Activated effector memory CD4-positive, alpha-beta T cell treated with Interleukin-2 at 50 U/mL for 16 hours (primary cell): ENCODE data around the gene GALNT1.
"Not testable (repeated sequence)": the region's sequence is repeated elsewhere in the genome, so short reads cannot be mapped to it uniquely, and the experiment has no call there.

ENCODE experiments used
- DNase-seq: peaks from one replicate; pipeline ENCODE4 v3.0.0-alpha.2; 2020

Gene GALNT1

DNA sequence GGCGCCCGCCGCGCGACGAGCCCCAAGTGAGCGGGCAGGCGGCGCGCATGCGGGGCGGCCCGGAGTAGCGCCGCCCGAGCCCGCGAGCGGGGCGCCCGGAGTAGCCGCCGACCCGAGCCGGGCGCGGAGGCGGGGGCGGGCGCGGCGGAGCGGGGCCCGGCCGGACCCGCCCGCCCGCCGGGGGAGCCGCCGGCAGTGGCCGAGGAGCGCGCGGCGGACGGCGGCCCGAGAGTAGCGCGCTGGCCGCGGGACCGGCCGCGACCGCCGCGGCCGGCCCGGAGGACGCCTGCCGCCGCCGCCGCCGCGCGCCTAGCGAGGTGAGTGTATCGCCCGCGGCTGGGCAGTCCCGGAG is at the start of gene GALNT1:
Gene GALNT1, plus strand, starts transcription at position 195 of the 352 bp plus-strand sequence. CDS start 72,923 bp downstream, outside the sequence.
- no peak for DNase-seq

DNA sequence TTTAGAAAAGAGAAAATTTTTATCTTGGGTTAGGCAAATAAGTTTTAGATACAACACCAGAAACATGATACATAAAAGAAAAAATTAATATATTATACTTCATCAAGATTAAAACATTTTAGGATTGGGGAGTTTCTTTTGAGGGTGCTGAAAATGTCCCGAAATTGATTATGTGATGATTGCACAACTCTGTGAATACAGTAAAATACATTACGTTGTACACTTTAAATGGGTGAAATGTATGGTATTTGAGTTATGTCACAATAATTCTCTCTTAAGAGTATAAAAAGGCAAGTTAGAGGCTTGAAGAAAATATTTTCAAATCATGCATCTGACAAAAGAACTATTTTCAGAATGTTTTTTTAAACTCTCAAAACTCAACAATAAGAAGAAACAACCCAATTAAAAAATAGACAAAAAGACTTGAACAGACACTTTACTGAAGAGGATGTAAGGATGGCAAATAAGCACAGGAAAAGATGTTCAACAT is 47.6 kb upstream of the GALNT1 start:
- DNase-seq, result no peak

DNA sequence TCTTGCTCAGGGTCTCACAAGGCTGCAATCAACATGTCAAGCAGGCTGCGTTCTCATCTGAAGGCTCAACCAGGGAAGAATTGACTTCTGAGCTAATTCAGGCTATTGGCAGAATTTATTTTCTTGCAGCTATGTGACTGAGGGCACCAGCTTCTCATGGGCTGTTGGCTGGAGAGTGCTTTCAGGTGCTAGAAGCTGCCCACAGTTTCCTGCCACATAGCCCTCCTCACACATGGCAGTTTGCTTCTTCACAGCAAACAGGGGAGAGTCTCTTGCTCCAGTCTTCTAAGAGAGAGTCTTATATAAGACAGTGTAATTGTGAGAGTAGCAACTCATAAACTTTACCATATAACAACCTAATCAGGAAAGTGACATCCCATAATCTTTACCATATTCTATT is 46.2 kb upstream of the GALNT1 start:
- no peak for DNase-seq

DNA sequence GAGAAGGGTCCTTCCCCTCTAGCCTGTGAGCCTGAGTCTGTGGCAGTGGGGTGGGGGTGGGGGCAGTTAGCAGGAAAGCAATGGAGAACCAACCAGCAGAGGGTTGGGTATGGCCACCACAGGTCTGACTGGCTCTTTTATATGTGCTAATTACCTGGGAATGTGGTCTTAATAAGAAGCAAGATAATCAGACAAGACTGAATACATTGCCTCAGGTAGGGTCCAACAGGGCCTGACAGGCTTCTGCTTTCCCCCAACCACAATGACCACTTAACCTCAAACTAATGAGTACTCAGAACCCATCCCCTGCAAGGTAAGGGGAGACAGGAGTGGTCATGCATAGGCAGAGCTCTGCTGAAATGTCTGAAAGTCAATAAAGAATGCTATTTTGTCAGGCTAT is 39.2 kb upstream of the GALNT1 start:
- DNase-seq, result no peak

- no peak for DNase-seq
These were observed 34.4 kb upstream of the GALNT1 start for GRCh38 chr18:35547008-35547605.

- DNase-seq, result no peak
These were observed 32.0 kb upstream of the GALNT1 start for GRCh38 chr18:35549564-35549963.

GRCh38 chr18:35553300-35553699 is 28.2 kb upstream of the GALNT1 start:
- no peak for DNase-seq

DNA sequence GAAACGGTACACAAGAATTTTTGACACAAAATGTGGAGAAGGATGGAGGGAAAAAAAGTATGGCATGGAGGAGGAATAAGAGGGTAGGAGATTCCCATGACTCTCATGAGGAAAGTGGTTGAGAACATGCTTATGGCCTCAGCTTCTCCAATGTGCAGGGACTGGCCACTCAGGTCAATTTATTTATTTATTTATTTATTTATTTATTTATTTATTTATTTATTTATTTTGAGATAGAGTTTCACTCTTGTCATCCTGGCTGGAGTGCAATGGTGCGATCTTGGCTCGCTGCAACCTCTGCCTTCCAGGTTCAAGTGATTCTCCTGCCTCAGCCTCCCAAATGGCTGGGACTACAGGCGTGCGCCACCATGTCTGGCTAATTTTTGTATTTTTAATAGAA is 26.0 kb upstream of the GALNT1 start:
- DNase-seq, result not testable (repeated sequence)

DNA sequence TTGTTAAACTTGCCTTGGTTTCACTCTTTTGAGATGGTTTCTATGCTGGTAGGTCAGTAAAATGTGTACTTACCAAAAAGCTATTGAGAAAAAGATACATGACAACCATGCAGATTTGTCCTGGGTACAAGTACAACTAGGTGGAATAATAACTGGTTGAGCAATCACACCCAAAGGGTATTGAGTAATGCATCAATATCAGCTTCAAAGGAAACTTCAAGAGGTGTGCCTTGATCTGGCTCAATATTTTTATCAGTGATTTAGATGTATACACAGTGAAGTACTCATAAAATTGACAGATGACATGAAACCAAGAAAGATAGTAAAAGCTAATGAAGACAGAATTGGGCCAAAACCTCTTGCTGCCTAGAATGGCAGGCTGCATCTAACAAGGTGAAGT is 21.7 kb upstream of the GALNT1 start:
- DNase-seq, result no peak

DNA sequence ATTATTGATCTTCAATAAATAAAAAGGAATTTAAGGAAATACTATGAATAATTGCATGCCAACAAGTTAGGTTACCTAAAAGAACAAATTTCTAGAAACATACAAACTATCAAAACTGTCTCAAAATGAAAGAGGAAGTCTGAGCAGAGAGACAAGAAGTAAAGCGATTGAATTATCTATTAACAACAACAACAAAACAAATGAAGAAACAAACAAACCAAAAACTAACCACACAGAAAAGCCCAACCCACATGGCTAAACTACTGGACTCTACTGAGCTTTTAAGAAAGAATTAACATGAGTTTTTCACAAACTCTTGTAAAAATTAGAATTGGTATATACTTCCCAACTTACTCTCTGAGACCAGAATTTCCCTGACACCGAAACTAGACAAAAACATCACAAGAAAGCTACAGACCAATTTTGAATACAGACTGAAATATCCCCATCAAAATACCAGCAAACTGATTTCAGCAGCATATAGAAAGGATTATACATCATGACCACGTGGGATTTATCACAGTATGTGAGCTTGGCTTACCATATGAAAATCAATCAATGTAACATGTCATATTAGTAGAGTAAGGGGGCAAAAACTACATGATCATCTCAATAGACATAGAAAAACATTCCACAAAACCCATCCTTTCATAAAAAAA is 16.6 kb upstream of the GALNT1 start:
- DNase-seq, result no peak

DNA sequence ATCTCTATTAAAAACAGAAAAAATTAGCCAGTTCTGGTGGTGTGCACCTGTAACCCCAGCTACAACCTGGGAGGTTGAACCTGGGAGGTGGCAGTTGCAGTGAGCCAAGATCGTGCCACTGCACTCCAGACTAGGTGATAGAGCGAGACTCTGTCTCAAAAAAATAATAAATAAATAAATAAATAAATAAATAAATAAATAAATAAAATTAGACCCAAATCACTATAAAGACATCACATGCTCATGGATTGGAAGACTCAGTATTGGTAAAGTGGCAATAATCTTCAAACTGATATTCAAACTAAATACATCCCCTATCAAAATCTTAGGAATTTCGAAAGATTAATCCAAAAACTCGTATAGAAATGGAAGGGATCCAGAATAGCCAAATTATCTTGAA is 15.5 kb upstream of the GALNT1 start:
- DNase-seq, result no peak

GRCh38 chr18:35570182-35570581 is 11.4 kb upstream of the GALNT1 start:
- DNase-seq, result no peak

DNA sequence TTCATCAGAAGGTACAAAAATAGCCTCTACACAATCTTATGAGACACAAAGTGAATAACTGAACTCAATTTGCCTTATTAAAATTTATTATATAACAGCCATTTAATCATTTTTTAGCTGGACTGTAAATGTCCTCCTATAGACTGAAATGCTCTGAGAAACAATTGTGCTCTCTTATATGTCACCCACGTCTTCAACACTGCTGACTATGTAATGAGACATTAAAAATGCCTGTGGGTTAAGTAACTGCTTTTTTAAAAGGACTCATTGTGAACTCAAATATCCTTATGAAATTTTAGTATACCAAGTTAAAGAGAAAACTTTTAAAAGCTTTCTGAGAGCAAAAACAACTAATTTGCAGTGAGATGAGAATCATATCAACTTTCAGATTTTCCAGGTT is 10.4 kb upstream of the GALNT1 start:
- DNase-seq, result no peak

DNA sequence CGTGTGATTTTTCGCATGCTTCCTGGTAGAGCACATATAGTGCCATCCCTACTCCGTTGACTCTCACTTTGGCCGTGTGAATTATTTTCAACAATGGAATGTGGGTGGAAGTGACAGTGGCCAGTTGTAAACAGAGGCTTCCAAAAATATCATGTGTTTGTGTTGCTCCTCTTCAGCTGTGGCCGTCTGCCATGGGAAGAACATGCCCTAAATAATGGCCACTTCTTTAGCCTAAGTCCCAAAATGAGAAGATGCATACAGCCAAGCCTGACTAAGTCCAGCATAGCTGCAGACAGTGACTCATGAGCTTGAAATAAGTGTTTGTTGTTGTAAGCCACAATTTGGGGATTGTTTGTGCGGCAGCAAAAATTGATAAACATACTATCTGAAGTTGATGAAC is 8.9 kb upstream of the GALNT1 start:
- DNase-seq, result no peak

DNA sequence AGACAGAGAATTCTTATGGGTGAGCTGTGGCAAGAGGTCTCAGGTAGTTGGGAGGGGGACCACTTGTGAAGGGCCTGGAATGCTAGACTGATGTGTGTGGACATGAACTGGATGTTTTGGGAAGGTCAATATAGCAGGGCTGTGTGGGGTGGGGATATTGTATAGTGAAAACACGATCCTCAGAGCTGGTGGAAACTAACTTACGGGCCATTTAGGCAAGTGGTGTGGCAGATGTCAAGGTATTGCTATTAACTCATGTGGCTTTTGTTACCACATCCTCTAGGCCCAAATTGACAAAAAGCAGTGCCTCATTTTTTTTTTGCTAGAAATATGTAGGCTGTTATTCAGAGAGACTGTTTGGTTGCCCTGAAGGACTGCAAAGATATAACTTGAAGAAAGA is 8.0 kb upstream of the GALNT1 start:
- DNase-seq, result no peak

GRCh38 chr18:35576240-35576845 is 5.2 kb upstream of the GALNT1 start:
- DNase-seq, result not testable (repeated sequence)

DNA sequence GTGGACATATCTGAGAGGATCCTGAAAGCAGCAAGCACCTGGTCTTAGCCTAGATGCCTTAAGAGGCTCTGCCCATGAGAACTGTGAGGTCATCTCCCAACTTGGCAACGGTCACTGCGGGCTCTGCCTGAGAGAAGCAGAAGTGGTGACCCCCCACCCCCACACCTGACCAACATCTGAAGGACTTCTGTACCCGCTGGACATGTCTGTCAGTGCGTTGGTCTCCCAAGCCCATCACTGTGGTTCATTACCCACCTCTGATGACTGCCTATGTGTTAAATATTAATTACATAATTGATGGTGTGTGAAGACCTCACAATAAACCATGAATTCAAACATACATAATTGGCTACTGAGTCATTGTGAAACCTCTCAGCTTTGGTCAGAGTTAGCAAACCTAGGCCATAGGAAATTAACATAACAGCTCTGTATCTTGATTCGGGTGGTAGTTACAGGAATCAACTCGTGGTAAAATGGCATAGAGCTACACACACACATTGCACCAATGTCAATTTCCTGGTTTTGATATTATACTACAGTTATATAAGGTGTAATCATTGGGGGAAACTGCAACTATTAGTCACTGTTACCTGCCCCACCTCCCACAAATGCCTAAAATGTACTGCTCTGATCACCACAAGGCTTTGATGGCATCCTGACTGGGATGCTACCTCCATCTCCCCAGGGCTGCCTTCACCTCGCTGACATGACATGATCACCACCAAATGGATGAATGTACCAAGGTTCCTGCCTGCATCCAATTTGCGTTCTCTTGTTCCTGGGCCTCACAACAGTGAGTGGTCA is 4.3 kb upstream of the GALNT1 start:
- no peak for DNase-seq

- no peak for DNase-seq
These were observed 3.1 kb upstream of the GALNT1 start for GRCh38 chr18:35578481-35578880.

DNA sequence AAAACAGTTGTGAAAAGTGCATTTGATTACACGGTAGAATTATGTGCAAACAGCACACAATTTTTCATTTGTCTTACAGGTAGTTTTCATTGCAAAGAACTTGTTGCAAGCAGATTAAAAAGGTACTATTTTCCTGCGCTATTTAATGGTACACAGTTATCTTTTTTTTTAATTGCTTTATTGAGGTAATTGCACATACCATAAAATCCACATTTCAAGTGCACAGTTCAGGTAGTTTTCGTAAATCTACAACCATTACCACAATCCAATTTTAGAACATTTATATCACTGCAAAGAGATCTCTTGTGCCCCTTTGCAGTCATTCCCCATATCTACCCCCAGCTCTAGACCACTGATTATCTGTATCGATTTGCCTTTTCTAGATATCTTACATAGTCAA is 2.6 kb upstream of the GALNT1 start:
- no peak for DNase-seq

DNA sequence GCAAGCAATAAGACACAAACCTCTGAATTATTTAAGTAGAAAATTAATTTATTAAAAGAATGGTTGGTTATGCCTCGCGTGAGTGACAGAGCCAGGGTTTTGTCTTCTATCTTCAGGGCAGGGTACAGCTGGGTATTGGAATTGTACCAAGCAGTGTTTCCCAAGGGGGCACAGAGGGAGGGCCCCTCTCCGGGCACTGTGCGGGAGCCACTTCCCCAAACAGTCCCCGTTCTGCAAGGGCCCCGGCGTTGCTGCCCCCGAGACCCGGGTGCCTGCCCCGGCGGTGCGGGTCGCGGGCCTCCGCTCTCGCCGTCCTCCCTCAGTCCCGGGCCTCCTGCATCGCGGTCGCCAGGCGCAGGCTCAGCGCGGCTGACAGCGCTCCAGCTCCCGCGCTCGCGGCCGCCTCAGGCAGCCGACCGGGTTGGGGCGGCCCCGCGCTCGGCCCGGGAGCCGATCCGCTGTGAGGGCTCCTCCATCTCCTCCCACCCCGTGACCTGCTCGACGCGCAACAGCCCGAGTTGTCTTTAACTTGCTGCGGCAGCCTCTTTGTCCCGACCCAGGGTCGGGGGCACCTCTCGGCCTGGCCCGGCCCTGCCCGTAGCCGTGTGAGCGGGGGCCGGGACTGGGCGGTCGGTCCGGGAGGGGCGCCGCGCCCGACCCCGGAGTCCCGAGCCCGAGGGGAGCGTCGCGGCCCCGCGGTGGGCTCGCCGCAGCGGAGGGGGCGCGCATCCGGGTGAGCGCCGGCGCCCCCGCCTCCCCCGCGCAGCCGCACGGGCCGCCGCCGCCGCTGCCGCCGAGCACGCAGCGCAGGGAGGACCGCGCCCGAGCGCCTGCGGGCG is 620 bp upstream of the GALNT1 start:
- peak; percentile 40 for DNase-seq

DNA sequence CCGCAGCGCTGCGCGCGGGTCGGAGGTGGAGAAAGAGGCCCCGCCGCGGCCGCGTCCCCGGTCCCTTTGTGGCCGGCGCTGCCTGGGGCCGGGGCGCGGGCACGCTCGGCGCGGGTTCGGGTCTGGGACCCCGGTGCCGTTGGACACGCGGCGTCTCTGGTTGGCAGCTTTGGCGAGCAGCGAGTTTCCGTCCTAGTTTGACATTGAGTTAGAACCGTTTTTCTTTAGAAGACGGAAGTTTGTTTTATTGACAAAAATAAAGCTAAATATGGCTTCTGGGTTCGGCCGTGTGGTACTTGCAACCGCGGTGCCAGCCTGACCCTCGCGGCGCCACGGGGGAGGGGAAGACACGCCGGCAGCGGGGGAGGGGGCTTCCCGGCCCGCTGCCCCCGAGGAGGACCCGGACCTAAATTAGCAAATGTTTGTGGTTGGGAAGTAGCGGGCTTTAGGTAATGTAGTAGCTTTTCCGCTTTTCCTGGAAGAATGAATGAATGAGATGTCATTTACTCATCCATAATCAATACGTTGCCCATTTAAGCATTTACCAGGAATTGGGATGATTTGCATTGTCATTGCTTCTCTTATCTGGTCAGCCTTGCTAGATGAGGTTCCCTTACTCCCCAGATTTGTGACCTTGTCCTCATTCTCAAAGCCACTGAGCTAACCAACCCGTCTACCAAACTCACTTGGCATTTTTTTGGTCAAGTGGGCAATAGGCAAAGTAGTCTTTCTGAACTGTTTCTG is 530 bp downstream of the GALNT1 start:
- no peak for DNase-seq
